ENCODE measurements around the gene ST8SIA5. TPM values are rescaled to one million over a fixed set of nuclear protein-coding genes. Genes with fewer than 3 reads are reported as not detected.

The ST8SIA5 gene
- total and polyA plus RNA-seq, 10 of the 15 experiments (the other 5 are each of a cell fraction or from before 2014, with no cell fraction given): 0.02 to 0.32 (median 0.12) TPM; not detected in 1

DNA sequence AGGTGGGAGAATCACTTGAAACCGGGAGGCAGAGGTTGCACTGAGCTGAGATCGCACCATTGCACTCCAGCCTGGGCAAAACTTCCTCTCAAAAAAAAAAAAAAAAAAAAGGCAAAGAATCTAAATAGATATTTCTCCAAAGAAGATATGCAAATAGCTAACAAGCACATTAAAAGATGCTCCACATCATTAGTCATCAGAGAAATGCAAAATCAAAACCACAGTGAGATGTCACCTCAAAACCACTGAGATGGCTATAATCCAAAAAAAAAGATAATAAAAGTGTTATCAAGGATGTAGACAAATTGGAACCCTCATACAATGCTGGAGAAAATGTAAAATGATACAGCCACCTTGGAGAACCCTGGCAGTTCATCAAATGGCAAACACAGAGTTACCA, 8.4 kb downstream of the ST8SIA5 start:
- FAIRE-seq: no peak
- Histone ChIP-seq H3K9me3 (replicated peaks; ENCODE audit: control insufficient read depth, insufficient read depth, low read length) (no peaks in the 10 kb centered on the region), H2AFZ (ENCODE audit: control insufficient read depth, low read depth, low read length) (no peak overlapping the region), H3K4me3 (no peak overlapping the region), H4K20me1 (ENCODE audit: control insufficient read depth, insufficient read depth) (no peaks in the 10 kb centered on the region), H3K4me1 (ENCODE audit: control insufficient read depth, insufficient read depth, low read length) (no peaks in the 10 kb centered on the region), H3K4me2 (ENCODE audit: control insufficient read depth, insufficient read depth) (no peak overlapping the region), H3K9ac (ENCODE audit: control insufficient read depth, insufficient read depth, low read length) (no peak overlapping the region), H3K27me3 (replicated peaks in 1 of 2; ENCODE audit: control insufficient read depth in 2 of 2, insufficient read depth in 2 of 2, low read length in 1 of 2) (no peaks in the 10 kb centered on the region), H3K27ac (ENCODE audit: control insufficient read depth, insufficient read depth) (no peak overlapping the region), H3K36me3 (ENCODE audit: control insufficient read depth in 2 of 2, insufficient read depth in 2 of 2, low read length in 1 of 2) (no peaks in the 10 kb centered on the region), H3K79me2 (ENCODE audit: control insufficient read depth, insufficient read depth, low read length) (no peaks in the 10 kb centered on the region)
- no peak for DNase-seq (ENCODE audit: low read depth, low spot score)
- 20% methylated on average over 2 of the region's 2 CpGs for WGBS (ENCODE audit: insufficient coverage, insufficient replicate concordance, low lambda C conversion rate, missing lambda C conversion rate)
- RAD21 ChIA-PET (ENCODE audit: unreplicated experiment): no interaction called here
- POLR2A ChIA-PET: no interaction called here
- CTCF ChIA-PET: no interaction called here
- no TSS peak for BruUV-seq (replicated peaks)
- intact Hi-C loops (cut with micrococcal nuclease; ENCODE audit: unreplicated experiment) (no loop called here), in situ Hi-C loops (cut with MboI) (no loop called here)
- ATAC-seq: no peak
- SMC1A ChIA-PET (ENCODE audit: uncharacterized antibody, unreplicated experiment): interaction anchor here (0.6 to 0.9 kb wide), 2 partner anchors 16 to 117 kb away, joined by 3 read pairs; no protein-coding TSS in a partner anchor
- TF ChIP-seq, protein P1, sequence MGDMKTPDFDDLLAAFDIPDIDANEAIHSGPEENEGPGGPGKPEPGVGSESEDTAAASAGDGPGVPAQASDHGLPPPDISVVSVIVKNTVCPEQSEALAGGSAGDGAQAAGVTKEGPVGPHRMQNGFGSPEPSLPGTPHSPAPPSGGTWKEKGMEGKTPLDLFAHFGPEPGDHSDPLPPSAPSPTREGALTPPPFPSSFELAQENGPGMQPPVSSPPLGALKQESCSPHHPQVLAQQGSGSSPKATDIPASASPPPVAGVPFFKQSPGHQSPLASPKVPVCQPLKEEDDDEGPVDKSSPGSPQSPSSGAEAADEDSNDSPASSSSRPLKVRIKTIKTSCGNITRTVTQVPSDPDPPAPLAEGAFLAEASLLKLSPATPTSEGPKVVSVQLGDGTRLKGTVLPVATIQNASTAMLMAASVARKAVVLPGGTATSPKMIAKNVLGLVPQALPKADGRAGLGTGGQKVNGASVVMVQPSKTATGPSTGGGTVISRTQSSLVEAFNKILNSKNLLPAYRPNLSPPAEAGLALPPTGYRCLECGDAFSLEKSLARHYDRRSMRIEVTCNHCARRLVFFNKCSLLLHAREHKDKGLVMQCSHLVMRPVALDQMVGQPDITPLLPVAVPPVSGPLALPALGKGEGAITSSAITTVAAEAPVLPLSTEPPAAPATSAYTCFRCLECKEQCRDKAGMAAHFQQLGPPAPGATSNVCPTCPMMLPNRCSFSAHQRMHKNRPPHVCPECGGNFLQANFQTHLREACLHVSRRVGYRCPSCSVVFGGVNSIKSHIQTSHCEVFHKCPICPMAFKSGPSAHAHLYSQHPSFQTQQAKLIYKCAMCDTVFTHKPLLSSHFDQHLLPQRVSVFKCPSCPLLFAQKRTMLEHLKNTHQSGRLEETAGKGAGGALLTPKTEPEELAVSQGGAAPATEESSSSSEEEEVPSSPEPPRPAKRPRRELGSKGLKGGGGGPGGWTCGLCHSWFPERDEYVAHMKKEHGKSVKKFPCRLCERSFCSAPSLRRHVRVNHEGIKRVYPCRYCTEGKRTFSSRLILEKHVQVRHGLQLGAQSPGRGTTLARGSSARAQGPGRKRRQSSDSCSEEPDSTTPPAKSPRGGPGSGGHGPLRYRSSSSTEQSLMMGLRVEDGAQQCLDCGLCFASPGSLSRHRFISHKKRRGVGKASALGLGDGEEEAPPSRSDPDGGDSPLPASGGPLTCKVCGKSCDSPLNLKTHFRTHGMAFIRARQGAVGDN (IDR thresholded peaks at IDR 0.05): no peak
- TF ChIP-seq ZBED1 (IDR thresholded peaks at IDR 0.05; ENCODE audit: borderline replicate concordance): no peak
- TF ChIP-seq, protein P2, sequence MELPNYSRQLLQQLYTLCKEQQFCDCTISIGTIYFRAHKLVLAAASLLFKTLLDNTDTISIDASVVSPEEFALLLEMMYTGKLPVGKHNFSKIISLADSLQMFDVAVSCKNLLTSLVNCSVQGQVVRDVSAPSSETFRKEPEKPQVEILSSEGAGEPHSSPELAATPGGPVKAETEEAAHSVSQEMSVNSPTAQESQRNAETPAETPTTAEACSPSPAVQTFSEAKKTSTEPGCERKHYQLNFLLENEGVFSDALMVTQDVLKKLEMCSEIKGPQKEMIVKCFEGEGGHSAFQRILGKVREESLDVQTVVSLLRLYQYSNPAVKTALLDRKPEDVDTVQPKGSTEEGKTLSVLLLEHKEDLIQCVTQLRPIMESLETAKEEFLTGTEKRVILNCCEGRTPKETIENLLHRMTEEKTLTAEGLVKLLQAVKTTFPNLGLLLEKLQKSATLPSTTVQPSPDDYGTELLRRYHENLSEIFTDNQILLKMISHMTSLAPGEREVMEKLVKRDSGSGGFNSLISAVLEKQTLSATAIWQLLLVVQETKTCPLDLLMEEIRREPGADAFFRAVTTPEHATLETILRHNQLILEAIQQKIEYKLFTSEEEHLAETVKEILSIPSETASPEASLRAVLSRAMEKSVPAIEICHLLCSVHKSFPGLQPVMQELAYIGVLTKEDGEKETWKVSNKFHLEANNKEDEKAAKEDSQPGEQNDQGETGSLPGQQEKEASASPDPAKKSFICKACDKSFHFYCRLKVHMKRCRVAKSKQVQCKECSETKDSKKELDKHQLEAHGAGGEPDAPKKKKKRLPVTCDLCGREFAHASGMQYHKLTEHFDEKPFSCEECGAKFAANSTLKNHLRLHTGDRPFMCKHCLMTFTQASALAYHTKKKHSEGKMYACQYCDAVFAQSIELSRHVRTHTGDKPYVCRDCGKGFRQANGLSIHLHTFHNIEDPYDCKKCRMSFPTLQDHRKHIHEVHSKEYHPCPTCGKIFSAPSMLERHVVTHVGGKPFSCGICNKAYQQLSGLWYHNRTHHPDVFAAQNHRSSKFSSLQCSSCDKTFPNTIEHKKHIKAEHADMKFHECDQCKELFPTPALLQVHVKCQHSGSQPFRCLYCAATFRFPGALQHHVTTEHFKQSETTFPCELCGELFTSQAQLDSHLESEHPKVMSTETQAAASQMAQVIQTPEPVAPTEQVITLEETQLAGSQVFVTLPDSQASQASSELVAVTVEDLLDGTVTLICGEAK (IDR thresholded peaks at IDR 0.05; ENCODE audit: borderline replicate concordance): no peak
- TF ChIP-seq, protein P3, sequence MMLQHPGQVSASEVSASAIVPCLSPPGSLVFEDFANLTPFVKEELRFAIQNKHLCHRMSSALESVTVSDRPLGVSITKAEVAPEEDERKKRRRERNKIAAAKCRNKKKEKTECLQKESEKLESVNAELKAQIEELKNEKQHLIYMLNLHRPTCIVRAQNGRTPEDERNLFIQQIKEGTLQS (IDR thresholded peaks at IDR 0.05; ENCODE audit: borderline replicate concordance, extremely low read depth, low read depth, low read length): no peak
- no peak for TF ChIP-seq PAX5 (IDR thresholded peaks at IDR 0.05; ENCODE audit: borderline replicate concordance, low read depth, low read length)
- TF ChIP-seq NR2F1 (conservative IDR thresholded peaks at IDR 0.05): no peak
- TF ChIP-seq, protein P4, sequence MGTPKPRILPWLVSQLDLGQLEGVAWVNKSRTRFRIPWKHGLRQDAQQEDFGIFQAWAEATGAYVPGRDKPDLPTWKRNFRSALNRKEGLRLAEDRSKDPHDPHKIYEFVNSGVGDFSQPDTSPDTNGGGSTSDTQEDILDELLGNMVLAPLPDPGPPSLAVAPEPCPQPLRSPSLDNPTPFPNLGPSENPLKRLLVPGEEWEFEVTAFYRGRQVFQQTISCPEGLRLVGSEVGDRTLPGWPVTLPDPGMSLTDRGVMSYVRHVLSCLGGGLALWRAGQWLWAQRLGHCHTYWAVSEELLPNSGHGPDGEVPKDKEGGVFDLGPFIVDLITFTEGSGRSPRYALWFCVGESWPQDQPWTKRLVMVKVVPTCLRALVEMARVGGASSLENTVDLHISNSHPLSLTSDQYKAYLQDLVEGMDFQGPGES (IDR thresholded peaks at IDR 0.05): no peak
- no peak for TF ChIP-seq NBN (IDR thresholded peaks at IDR 0.05)
- no peak for TF ChIP-seq CEBPB (IDR thresholded peaks at IDR 0.05; ENCODE audit: borderline replicate concordance in 1 of 2, low read depth in 2 of 2, low read length in 2 of 2)
- TF ChIP-seq, protein P5, sequence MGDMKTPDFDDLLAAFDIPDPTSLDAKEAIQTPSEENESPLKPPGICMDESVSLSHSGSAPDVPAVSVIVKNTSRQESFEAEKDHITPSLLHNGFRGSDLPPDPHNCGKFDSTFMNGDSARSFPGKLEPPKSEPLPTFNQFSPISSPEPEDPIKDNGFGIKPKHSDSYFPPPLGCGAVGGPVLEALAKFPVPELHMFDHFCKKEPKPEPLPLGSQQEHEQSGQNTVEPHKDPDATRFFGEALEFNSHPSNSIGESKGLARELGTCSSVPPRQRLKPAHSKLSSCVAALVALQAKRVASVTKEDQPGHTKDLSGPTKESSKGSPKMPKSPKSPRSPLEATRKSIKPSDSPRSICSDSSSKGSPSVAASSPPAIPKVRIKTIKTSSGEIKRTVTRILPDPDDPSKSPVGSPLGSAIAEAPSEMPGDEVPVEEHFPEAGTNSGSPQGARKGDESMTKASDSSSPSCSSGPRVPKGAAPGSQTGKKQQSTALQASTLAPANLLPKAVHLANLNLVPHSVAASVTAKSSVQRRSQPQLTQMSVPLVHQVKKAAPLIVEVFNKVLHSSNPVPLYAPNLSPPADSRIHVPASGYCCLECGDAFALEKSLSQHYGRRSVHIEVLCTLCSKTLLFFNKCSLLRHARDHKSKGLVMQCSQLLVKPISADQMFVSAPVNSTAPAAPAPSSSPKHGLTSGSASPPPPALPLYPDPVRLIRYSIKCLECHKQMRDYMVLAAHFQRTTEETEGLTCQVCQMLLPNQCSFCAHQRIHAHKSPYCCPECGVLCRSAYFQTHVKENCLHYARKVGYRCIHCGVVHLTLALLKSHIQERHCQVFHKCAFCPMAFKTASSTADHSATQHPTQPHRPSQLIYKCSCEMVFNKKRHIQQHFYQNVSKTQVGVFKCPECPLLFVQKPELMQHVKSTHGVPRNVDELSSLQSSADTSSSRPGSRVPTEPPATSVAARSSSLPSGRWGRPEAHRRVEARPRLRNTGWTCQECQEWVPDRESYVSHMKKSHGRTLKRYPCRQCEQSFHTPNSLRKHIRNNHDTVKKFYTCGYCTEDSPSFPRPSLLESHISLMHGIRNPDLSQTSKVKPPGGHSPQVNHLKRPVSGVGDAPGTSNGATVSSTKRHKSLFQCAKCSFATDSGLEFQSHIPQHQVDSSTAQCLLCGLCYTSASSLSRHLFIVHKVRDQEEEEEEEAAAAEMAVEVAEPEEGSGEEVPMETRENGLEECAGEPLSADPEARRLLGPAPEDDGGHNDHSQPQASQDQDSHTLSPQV (IDR thresholded peaks at IDR 0.05): no peak
- no peak for TF ChIP-seq HCFC1 (IDR thresholded peaks at IDR 0.05; ENCODE audit: low read length)
